GM12874 (cell line): Measurements from ENCODE around the gene BOLL.

Source experiments
- CTCF ChIP-seq: IDR thresholded peaks from 2 replicates; pipeline ENCODE4 v1.5.1; 2011; ENCODE audit warnings: low read depth, mild to moderate bottlenecking, control low read depth, low read length, moderate library complexity; ENCODE audit not compliant: insufficient read depth

Gene BOLL

GRCh38 chr2:197677483-197677882, 107.6 kb downstream of the BOLL start:
- no peak for TF ChIP-seq CTCF

- TF ChIP-seq CTCF: no peak
Observed at GRCh38 chr2:197677056-197677455, 108.1 kb downstream of the BOLL start.
